IPS-NIHi7 (cell line): Measurements from ENCODE around the gene JARID2.
"Not testable (repeated sequence)": the region's sequence is repeated elsewhere in the genome, so short reads cannot be mapped to it uniquely, and the experiment has no call there.

Source experiments
- DNase-seq: peaks from one replicate; pipeline ENCODE4 v3.0.0; 2012; ENCODE audit warnings: mixed read lengths; ENCODE audit errors: extremely low spot score

The JARID2 gene

DNA sequence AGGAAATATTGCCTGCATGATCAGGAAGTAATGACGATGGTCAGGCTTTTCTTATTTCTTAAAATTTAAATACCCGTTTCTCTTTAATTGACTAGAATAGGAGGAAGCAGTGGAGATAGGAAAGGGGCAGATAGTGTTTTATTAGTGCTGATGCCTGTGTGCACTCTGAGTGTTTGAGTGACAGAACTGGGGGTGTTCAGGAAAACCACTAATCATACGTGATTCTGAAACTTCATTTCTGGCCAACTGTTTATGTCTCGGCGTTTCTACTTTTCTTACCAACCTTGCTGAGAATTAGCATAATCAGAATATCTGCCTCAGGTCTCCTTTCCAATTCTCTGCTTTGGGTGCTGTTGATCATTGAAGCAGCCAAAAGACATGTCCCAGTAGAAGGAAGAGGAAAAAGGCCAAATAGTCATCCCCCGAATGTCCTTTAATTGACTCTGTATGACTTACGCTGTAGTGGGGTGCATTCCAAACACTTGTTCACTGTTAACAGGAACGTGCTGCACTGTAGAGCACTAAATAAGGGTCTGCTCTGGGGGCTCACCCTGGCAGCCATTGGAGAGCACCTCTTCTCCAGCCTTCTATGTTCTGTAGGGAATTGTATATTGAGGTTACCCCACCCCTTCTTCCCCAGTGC, 152.9 kb downstream of the JARID2 start:
- no peak for DNase-seq

DNA sequence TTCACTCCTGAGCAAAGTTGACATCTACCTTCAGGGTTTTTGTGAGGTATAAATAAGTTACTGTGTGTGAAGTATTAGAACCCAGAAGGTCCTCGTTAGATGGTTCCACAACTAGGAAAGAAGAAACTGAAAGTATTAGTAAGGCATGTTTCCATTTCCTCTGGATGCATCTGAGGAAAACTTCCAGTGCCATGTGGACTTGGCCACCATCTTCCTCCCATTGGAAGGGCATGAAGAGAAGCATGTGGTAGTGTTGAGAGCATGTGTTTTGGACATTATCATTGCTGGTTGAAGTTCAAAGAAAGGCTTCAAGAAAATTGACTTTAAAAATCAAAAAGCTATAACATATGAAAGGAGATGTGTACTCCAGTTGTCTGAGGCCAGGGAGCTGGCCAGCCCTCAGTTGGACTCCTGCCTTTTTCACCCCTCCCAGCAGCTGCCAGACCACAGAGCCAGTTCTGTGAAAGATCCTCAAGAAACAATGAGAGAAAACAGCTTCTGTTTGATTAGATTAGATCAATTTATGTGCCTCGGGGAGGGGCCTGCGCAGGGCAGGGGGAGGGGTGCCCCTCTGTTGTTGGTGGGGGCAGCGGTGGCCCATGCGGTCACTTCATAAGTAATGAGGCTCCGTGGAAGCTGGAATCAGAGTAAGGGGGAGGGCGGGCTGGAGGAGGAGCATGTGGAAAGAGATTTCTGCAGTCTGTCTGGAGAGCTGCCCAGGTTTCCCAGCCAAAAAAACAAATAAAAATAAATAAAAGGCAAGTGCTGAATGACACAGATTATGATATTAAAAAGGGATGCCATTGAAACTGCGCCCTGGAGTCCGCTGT, 154.0 kb downstream of the JARID2 start:
- DNase-seq = no peak

DNA sequence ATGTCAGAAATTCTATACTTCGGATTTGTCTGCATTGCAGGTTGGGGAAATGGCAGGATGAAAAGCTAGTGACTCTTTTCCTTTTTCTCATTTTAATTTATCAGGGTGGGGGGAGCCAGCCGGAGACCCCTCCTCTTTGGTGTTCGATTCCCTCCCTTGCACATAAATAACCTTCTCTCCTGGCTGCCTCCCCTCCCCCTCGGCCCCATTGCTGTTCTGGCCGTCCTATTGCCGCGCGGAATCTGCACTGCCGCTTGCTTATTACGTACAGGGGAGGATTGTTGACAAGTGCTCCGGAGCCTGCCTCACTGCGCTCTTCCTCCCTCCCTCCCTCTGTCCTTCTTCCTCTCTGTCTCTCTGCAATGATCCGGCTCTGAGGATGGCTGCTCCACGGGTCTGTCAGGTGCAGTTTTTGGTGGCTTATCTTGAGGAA, 154.7 kb downstream of the JARID2 start:
- DNase-seq = no peak

DNA sequence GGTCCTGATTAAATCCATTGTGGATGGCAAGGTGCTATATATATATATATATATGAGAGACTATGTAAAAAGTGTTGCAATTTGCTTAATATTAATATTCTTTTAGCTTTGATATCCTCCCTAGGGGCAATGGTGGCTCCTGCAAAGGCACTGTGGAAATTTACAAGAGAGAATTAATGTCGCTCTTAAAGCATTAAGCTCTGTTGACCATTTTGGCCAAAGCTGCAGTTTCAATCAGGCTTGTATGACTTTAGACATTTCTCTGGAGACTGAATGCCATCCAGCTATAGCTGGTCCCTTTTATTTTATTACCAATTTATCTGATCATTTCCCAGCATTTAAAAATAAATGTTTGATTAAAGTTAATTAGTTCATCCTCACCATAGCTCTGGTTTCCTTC, 155.3 kb downstream of the JARID2 start:
- DNase-seq = no peak

DNA sequence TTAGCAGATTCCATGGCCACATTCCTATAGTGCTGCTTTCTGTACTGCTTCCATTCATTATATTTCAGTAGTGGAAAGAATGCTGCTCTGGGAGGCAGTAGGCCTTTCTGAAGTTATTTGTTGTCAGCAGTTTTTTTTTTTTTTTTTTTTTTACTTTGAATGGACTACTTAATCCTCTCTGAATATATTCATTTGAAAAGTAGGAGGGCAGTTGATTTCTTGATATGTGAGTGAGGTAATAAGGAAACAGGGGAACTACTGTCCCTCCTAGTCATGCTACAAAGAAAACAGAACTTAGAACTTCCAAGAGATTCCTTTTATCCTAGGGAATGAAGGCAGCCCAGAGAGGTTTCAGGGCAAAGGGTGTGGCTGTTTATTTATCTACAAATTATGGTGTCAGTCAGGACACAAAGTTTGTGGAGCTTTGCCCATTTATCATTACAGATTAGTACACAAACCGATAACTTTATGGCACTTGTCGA, 155.9 kb downstream of the JARID2 start:
- DNase-seq = no peak

DNA sequence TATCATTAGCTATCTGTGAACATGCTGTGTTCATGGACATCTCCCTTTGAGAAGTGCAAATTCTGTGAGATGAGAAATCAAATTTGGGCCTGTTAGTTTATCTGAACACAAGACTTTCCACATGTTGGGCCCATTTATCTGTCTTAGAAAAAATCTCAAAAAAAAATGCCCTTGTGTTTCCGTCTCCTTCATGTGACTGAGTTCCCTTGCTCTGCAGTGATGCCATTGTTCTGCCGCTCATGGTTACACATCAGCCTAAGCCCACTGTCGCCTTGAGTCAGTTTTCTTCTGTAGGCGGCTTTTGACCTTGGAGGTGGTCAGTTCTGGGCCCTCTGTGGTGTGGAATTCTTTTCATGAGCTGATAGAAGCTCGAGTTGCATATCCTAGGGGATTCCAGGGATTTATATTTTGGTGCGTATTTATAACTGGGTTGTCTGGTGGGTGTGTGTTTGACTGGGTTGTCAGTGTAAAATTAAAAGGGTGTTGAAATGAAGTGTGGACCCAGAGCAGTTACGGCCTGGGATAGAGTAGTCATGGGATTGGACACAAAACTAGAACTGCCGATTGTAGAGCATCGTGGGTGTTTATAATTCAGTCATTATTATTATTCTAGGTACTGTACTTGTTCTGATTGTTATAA, 156.7 kb downstream of the JARID2 start:
- DNase-seq = no peak

DNA sequence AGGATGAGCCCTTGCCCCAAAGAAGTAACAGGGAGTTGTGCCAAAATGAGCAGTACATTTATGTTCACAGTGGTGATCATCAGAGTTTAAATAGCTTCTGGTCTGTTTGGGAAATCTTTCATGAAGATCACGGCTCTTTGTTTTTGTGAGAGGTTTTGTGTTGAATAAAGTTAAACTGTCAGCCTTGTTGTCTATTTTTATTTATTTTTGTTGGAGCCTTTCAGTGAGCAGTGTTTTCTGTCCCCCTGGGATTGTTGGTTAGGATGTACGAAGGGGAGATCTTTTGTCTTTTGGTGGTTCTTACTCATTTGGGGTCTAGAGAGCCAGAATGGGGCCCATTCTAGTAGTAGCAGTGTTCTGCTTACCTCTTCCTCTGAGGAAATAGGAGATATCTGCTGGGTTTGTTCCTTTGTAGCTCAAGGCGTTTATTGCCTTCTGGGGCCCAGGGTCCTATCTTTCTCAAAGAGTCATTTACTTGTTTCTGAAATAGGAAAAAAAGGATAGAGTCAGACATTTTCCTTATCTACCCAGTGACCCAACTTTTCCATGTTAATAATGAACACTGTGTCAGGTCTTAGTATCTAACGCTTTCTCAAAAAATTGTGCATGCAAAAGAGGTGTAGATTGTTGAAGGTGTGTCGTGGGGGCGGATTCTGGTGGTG, 157.4 kb downstream of the JARID2 start:
- no peak for DNase-seq

DNA sequence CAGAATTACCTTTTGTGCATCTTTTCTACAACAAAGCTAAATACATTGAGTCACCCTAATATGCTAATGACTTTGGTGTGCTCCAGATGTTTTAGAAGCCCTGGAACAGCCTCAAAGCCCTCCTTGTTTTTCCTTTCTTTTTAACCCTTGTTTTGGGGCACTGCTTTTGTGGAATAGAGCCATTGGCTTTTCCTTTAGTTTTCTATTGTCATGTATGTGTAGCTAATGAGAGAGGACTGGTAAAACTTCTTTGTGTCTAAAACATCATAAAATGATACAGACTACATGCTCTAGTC, 158.8 kb downstream of the JARID2 start:
- no peak for DNase-seq

DNA sequence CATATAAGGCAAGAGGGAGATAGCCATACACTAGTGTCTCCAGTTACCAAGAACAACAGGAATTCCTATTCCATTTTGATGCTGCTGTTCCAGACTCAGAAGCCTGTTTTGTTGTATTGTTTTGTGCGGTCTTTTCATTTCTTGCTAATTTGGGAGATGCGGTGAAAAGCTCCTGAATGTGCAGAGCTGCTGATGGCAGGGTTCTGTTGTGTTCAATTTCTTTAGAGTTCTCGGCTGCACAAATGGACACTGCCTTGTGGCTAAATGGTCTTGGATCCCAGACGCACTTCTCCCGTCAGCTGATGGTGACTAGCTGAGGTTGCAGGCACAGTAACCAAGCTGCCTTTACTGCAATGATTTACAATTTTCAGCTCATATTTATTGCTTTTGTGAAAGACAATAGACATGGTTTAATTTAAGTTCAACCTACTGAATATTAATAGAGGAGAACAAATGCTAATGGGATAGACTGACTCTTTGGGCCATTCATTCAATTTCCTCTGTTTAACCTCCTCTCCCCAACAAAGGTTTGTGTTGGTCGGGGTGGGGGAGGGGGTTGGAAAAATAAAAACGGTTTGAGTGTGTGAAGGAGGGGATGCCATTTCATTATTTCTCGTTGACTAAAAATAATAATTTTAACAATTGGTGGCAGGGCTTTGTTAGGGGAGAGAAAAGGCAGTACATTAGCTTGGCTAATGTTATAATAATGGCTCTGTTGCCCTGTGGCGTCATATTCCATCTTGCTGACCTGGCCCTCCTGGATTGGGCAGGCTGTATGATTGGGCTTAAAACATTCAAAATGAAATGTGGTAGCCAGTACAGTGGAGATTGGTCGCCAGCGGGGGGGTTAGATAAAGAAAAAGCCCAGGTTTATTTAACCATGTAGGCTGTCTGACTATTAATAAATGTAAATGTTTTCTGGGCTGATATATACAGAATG, 159.5 kb downstream of the JARID2 start:
- no peak for DNase-seq

DNA sequence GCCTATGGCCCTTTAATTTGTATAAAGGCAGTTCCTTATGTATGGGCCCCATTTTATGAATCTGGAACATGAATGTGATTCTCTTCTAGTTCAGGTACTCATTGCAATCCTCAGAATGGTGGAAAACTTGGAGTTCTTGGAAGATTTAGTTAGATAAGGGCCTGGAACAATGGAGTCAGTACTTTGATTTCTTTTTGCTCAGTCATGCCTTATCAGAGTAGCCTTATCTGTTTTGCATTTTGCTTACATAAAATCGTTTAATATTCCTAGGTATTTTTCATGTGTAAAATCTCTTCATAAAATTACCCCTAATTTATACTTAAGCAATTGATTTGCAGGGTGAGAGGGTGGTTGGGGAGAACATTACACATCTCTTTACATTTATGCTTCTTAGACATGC, 160.6 kb downstream of the JARID2 start:
- DNase-seq = no peak

DNA sequence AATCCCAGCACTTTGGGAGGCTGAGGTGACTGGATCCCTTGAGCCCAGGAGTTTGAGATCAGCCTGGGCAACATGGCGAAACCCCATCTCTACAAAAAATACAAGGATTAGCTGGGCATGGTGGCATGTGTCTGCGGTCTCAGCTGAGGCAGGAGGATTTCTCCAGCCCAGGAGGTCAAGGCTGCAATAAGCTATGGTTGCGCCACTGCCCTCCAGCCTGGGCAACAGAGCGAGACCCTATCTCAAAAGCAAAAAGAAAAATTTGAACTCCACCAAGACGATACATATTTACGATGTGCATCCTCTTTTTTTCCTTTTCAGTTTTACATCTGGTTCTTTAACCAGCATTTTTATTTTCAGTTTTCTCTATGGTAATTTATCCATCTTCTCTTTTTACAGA, 162.1 kb downstream of the JARID2 start:
- DNase-seq = no peak

DNA sequence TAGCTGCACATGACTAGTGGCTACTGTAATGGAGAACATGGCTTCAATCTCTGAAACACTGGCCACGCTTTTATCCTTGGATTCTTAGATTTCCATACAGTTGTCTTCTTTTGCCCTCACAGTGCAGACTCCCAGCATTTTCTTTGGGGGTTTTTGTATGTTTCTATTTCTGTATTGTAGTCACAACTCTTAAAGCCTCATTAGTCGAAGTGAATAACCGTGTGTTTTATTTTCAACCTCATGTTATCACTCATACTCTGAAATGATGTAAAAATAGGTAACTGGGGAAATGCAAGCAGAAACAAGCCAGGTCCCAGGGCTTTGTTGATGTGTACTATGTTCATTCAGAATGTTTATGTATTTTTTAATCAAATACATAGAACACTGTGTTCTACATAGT, 162.9 kb downstream of the JARID2 start:
- no peak for DNase-seq

DNA sequence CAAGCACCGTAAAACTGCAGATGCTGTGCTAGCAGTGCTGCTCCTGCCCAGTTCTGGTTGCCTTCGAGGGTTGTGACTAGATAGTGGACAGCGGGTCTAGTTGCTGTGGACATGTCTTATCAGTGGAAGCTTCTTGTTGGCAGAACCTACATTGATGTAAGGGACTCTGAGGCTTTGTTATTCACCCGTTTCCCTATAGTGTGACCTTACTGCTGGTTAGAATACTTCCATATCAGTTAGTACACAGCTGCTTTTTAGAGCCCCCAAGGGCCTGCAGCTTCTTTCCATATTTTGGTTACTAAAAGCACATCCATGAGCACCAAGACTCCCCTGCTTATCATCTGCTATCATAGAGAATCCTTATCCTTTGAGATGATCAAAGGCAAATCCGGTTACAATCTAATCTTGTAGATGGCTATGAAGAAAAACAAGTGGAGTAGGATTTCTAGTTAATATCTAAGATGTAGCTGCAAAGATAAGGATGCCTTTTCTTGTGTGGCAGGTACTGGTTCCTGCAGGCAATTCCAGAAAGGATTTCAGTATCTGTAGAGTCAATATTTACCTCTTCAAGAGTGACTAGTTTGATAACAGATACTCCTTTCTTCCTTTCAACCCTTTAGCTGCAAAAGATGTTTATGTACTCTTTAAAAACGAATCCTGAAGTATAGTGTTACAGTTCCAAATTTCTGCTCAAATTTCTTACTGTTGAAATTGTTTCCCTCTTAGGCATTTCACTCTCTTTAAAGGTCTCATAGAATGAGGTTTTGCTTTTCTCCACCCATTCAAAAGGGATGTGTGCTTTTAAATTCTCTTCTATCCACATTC, 163.6 kb downstream of the JARID2 start:
- DNase-seq = no peak

DNA sequence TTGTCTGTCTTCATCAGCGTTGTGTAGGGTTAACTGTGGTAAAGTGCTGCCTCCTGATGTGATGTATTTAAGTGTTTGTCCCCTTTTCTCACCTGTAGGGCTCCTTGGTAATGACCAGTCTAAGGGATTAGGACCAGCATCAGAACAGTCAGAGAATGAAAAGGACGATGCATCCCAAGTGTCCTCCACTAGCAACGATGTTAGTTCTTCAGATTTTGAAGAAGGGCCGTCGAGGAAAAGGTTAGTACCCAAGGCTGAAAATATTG, 164.2 kb downstream of the JARID2 start:
- no peak for DNase-seq

DNA sequence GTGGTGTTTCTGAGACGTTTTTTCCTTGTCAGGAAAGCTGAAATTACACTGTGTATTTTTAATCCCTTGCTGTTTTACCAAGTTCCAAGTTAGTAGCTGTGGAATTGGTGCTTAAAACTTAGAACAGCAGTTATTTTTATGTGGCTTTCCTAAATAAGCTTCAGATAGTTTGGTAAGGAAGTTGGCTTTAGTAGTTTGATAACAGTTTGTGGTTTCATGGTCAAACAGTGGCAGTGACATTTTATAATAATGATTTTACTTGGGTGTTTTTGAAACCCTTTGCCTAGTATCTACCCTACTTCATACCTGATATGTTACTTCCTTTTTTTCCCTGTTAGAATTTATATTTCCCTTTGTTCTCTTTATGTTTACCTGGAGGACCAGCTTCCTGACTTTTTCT, 164.9 kb downstream of the JARID2 start:
- no peak for DNase-seq

DNA sequence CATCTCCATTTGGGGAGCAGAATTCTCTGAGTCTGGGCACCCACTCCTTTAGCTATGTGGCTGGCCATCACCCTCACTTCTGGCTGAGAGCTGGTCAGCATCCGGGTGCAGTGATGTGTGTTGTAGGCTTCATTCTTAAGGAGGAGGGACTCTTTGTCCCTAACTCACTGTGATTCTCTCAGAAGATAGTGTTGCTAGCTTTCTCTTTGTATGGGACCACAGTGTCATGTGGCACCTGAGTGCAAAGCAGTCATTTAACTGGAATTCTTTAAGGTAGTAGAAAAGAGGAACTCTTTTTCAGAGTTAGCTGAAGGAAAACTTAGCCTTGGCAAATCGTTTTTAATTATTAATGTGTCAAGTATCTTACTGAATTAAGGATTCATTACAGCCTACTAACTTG, 165.9 kb downstream of the JARID2 start:
- DNase-seq = no peak

DNA sequence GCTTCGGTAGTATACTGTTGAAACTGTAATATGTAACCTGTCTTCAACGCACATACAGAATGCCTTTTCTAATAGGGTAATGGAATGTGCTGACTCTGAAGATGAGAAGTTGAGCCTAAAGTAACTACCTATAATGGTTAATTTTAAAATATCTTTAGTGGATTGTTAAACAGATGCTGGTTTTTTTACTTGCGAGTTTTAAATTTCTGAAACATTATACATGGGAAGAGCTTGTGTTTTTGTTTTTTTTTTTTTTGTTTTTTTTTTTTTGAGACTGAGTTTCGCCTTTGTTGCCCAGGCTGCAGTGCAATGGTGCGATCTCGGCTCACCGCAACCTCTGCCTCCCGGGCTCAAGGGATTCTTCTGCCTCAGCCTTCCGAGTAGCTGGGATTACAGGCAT, 166.9 kb downstream of the JARID2 start:
- DNase-seq = no peak

DNA sequence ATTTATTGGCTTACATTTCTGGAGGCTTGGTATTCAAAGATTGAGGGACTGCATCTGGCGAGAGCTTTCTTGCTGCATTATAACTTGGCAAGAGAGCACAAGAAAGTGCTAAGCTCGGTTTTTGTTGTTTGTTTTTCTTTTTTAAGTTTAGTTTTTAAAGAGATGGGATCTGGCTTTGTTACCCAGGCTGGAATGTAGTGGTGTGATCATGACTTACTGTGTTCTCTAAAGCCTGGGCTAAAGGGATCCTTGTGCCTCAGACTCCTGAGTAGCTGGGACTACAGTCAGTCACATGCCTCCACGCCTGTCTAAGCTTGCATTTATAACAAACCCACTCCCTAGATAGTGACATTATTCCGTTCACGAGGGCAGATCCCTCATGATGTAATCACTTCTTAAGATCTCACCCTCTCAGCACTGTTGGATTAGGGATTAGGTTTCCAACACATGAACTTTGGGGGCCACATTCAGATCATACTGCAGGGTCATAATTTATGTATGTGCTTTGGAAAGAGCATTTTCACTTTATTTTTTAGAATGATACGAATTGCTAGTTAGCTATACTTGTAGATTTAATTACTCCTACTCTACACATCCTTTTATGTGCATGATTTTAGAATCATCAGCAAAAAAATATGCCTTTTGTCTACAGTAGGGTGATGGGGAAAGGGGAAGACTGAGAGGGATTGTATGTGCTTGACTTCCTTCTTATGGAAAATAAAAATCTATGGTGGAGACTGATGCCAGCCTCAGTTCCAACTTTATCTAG, 167.8 kb downstream of the JARID2 start:
- no peak for DNase-seq

DNA sequence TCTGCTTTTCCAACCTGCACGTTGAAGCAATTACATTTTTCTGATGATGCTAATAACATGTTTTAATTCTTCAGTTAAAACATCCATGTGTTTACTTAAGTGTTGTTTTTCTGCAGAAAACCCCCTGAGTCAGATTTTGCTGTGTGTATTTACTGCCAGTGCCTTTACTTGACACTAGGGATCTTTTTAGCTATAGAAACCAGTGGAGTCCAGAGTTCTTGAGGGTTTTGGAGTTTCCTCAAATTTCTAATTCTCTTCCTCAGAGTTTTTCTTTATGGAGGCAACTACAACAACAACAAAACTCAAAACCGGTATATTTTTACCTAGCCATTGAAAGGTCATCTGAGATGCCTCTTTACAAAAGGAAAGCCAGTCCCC, 168.4 kb downstream of the JARID2 start:
- DNase-seq = no peak

DNA sequence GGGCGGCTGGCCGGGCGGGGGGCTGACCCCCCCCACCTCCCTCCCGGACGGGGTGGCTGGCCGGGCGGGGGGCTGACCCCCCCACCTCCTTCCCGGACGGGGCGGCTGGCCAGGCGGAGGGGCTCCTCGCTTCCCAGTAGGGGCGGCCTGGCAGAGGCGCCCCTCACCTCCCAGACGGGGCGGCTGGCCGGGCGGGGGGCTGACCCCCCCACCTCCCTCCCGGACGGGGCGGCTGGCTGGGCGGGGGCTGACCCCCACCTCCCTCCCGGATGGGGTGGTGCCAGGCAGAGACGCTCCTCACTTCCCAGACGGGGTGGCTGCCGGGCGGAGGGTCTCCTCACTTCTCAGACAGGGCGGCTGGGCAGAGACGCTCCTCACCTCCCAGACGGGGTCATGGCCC, 169.8 kb downstream of the JARID2 start:
- DNase-seq = not testable (repeated sequence)
